Stimulated activated CD8-positive, alpha-beta memory T cell treated with anti-CD3 and anti-CD28 coated beads, Interleukin-7, amount 100 ng/mL, for 24 hours (primary cell): ENCODE results near the gene ATP11A.
"Not testable (repeated sequence)": the region's sequence is repeated elsewhere in the genome, so short reads cannot be mapped to it uniquely, and the experiment has no call there.

Source experiments
- DNase-seq: peaks from one replicate; pipeline ENCODE4 v3.0.0-alpha.2; 2020; ENCODE audit warnings: low read depth

Gene ATP11A

GRCh38 chr13:112775791-112776279, 86.0 kb downstream of the ATP11A start:
- DNase-seq = no peak

- no peak for DNase-seq
Measured at GRCh38 chr13:112776354-112776753, 86.5 kb downstream of the ATP11A start.

- DNase-seq = no peak
Measured at GRCh38 chr13:112776971-112777370, 87.1 kb downstream of the ATP11A start.

GRCh38 chr13:112777637-112778406, 88.0 kb downstream of the ATP11A start:
- no peak for DNase-seq

- no peak for DNase-seq
Measured at GRCh38 chr13:112779856-112780604, 90.2 kb downstream of the ATP11A start.

GRCh38 chr13:112781287-112781686, 91.4 kb downstream of the ATP11A start:
- DNase-seq = no peak

GRCh38 chr13:112781881-112782361, 92.1 kb downstream of the ATP11A start:
- DNase-seq = no peak

GRCh38 chr13:112782429-112783010, 92.7 kb downstream of the ATP11A start:
- no peak for DNase-seq

- DNase-seq = no peak
Measured at GRCh38 chr13:112783135-112783977, 93.5 kb downstream of the ATP11A start.

GRCh38 chr13:112783978-112784371, 94.1 kb downstream of the ATP11A start:
- no peak for DNase-seq

- no peak for DNase-seq
Measured at GRCh38 chr13:112784811-112785482, 95.1 kb downstream of the ATP11A start.

- DNase-seq = no peak
Measured at GRCh38 chr13:112785483-112785856, 95.6 kb downstream of the ATP11A start.

- DNase-seq = not testable (repeated sequence)
Measured at GRCh38 chr13:112786810-112787209, 97.0 kb downstream of the ATP11A start.

- DNase-seq = no peak
Measured at GRCh38 chr13:112790735-112791641, 101.2 kb downstream of the ATP11A start.

- no peak for DNase-seq
Measured at GRCh38 chr13:112791663-112792440, 102.0 kb downstream of the ATP11A start.

- no peak for DNase-seq
Measured at GRCh38 chr13:112792511-112792910, 102.7 kb downstream of the ATP11A start.

- no peak for DNase-seq
Measured at GRCh38 chr13:112793545-112794445, 104.0 kb downstream of the ATP11A start.

- DNase-seq = no peak
Measured at GRCh38 chr13:112795277-112795676, 105.4 kb downstream of the ATP11A start.
